ENCODE measurements around the gene ICAM4. TPM values are rescaled to one million over a fixed set of nuclear protein-coding genes. Genes with fewer than 3 reads are reported as not detected.

ICAM4 gene
- total and polyA plus RNA-seq, 12 donors, result 0.17 to 0.83 (median 0.51) TPM; not detected in 1

DNA sequence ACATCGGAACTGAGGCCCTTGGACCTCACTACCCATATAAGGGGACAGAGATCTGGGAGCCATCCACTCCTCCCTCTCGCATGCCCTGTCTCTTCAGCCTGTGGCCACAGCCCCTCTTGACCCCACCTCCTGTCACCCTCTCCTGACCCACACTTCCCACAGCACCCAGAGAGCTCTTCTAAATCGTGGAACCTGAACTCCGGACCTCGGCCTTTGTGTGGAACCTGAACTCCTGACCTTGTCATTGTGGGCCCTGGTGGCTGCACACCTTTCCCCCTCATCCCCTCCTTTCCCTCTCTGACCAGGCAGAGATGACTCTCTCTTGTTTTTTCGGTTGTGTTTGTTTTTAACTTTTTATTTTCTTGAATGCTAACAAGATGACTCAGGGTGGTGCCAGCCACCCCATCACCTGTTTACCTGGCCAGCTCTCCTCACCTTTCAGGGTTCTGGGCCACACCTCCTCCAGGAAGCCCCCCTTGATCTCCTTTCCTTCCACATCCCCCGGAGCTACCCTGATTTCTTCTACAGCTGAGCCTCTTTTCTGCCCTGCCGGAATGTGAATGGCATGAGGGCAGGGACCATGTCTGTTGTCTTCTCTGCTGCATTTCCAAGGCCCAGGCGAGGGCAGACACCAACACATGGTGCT, 29.7 kb upstream of the ICAM4 start:
- no peak for ATAC-seq
- H3K36me3 ChIP-seq, result peaks cover 0 to 69% (median 34%) of the 10 kb centered on the region in 9 donors
- intact Hi-C loops (cut with DNase I), result loop anchor here in 1 of 10 donors (10.0 kb wide), 1 partner anchor 322 kb away; the partner anchor contains the start of gene OLFM2

GRCh38 chr19:10258080-10258710, 28.6 kb upstream of the ICAM4 start:
- WGBS, 2 donors, result 94 to 95% methylated on average over 18 of the region's 18 CpGs
- Histone ChIP-seq H3K36me3 (peaks cover 0 to 69% (median 34%) of the 10 kb centered on the region in 9 donors), H3K4me1 (peaks cover 0 to 20% (median 4%) of the 10 kb centered on the region in 9 donors), H3K27me3 (no peaks in the 10 kb centered on the region), H3K9me3 (no peaks in the 10 kb centered on the region), H3K4me3 (no peak overlapping the region), H3K27ac (peak overlapping the region in 2 of 10 donors; percentile 33 to 52)
- intact Hi-C loops (cut with DNase I), result loop anchor here in 4 of 10 donors (2.0 to 10.0 kb wide), 3 partner anchors 131 to 323 kb away; partner anchors contain the start of gene OLFM2 (in 1 of the 4)
- ATAC-seq (peak in 3 of 8 donors; percentile 6 to 8 (median 8)), DNase-seq (no peak)
- no peak for TF ChIP-seq CTCF (IDR thresholded peaks at IDR 0.05)

More for the DNA sequence above, 29.7 kb upstream of the ICAM4 start:
- no peak for TF ChIP-seq CTCF (IDR thresholded peaks at IDR 0.05)
- H3K4me1 ChIP-seq, result peaks cover 3 to 29% (median 13%) of the 10 kb centered on the region in 9 donors
- H3K4me3 ChIP-seq, result no peak overlapping the region
- no peak overlapping the region for H3K27ac ChIP-seq
- WGBS, 2 donors, result 77 to 81% methylated on average over 9 of the region's 9 CpGs
- no peak for DNase-seq
- no peaks in the 10 kb centered on the region for H3K9me3 ChIP-seq
- H3K27me3 ChIP-seq, result no peaks in the 10 kb centered on the region

DNA sequence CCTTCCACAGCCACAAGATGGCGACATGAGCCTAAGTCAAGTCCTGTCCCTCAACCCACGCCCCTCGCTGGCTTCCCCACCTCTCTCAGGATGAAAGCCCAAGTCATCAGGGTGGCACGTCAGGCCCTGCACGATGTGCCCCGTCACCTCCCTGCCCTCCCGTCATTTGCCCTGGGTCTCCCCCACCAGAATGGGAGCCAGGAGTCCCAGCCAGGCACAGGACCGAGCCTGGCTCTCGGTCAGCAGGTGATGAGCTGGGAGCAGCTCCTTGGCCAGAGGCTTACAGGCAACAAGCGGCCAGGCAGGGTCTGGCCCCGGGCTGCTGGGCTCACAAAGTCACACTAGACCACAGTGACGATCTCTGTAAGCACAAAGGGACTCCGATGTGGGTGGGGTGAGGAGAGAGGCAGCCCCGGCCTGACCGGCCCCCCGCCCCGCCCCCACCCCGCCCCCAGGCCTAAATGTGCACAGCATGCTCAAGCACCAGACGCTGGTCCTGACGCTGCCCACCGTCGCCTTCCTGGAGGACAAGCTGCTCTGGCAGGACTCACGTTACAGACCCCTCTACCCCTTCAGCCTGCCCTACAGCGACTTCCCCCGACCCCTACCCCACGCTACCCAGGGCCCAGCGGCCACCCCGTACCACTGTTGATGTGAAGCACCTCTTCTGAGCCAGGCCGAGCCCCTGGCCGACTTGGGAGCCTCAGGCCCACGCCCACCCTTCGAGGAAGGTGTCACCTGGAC, 27.4 kb upstream of the ICAM4 start:
- WGBS, 2 donors, result 55 to 57% methylated on average over 32 of the region's 32 CpGs
- H3K9me3 ChIP-seq, result no peaks in the 10 kb centered on the region
- H3K4me1 ChIP-seq, result peaks cover 0 to 15% (median 4%) of the 10 kb centered on the region in 9 donors
- ATAC-seq (peak; percentile 50 to 83 (median 66)), DNase-seq (peak; percentile 79 to 90)
- intact Hi-C loops (cut with DNase I), result loop anchor here in 4 of 10 donors (2.0 to 10.0 kb wide), 3 partner anchors 129 to 325 kb away; partner anchors contain the start of gene OLFM2 (in 1 of the 4)
- H3K4me3 ChIP-seq, result no peak overlapping the region
- H3K27me3 ChIP-seq, result no peaks in the 10 kb centered on the region
- H3K27ac ChIP-seq, result peak overlapping the region in 4 of 10 donors; percentile 18 to 39 (median 30)
- peaks cover 0 to 60% (median 34%) of the 10 kb centered on the region in 9 donors for H3K36me3 ChIP-seq
- TF ChIP-seq CTCF (IDR thresholded peaks at IDR 0.05), result peak; percentile 59 to 82 (median 76)

DNA sequence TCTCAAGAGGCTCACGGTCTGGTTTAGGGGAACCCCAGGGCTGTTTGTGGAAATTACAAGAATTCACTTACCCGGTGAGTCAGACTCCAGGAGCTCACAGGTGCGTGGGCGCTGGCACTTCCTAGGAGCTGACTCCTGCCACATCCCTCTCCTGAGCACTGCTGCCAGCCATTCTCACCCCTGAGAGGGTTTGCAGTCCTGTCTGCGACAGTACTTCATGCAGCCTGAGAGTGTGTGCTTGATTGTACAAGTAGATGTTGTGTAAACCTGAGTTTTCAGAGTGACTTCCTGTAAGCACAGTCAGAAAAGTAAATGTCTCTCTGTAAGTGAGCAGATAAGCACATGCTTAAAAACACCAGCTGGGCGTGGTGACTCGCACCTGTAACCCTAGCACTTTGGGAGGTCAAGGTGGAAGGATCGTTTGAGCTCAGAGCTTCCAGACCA, 26.6 kb upstream of the ICAM4 start:
- TF ChIP-seq CTCF (IDR thresholded peaks at IDR 0.05), result no peak
- intact Hi-C loops (cut with DNase I), result loop anchor here in 2 of 10 donors (2.0 kb wide), 2 partner anchors 129 to 131 kb away; no protein-coding TSS in a partner anchor
- H3K27me3 ChIP-seq, result no peaks in the 10 kb centered on the region
- ATAC-seq, result no peak
- no peaks in the 10 kb centered on the region for H3K9me3 ChIP-seq
- peaks cover 0 to 15% (median 4%) of the 10 kb centered on the region in 9 donors for H3K4me1 ChIP-seq
- H3K27ac ChIP-seq, result no peak overlapping the region
- no peak for DNase-seq
- H3K36me3 ChIP-seq, result peaks cover 0 to 52% (median 27%) of the 10 kb centered on the region in 9 donors
- no peak overlapping the region for H3K4me3 ChIP-seq
- WGBS, 2 donors, result 86 to 88% methylated on average over 8 of the region's 8 CpGs

All from heart right ventricle (tissue), 16 donors.